GM12878 (cell line): Measurements from ENCODE around the gene ESYT2. TPM values are rescaled to one million over a fixed set of nuclear protein-coding genes. Genes with fewer than 3 reads are reported as not detected.

ENCODE experiments used
- ATAC-seq: fragments of 200-7000 bp; cut with Tn5 transposase; 3 replicates; pipeline ENCODE4 v1.9.1; 2020; ENCODE audit warnings: mild to moderate bottlenecking, moderate library complexity
- BruUV-seq: library from RNA; stranded (reverse); fragments of 400-500 nt; replicated peaks from 2 replicates; lab custom pipeline; 2021; lab: Mats Ljungman, UMichigan
- CTCF ChIA-PET: fragments of 300-600 bp; sonication (Branson Sonifier 250); formaldehyde crosslinking; extraction: SDS; loops from one replicate; lab custom pipeline; 2021; ENCODE audit warnings: inconsistent platforms; lab: Yijun Ruan, JAX
- POLR2A ChIA-PET: fragments of 350-600 bp; formaldehyde crosslinking; extraction: SDS; loops from one replicate; lab custom pipeline; 2021; ENCODE audit warnings: inconsistent platforms; lab: Charles Lee
- RAD21 ChIA-PET: fragments of 300-600 bp; sonication (Branson Sonifier 250); formaldehyde crosslinking; loops from one replicate; lab custom pipeline; 2023; ENCODE audit warnings: antibody characterized with exemption; ENCODE audit not compliant: unreplicated experiment; lab: Charles Lee
- SMC1A ChIA-PET: fragments of 300-600 bp; sonication (Branson Sonifier 250); formaldehyde crosslinking; loops from one replicate; lab custom pipeline; 2023; ENCODE audit not compliant: unreplicated experiment, uncharacterized antibody; lab: Charles Lee
- DNase-seq: peaks from one replicate; pipeline ENCODE4 v3.0.0-alpha.2; 2011; ENCODE audit warnings: low read depth, low spot score
- FAIRE-seq: peaks from 3 replicates; lab custom pipeline; 2011; peaks lifted over from hg19 to GRCh38; lab: Jason Lieb, UNC
- H2AFZ ChIP-seq: 2 replicates; pipeline ENCODE4 v1.6.0; 2011; ENCODE audit warnings: low read depth, low read length, control low read depth; ENCODE audit not compliant: control insufficient read depth
- H3K27ac ChIP-seq: 2 replicates; pipeline ENCODE4 v1.5.1; 2011; ENCODE audit warnings: control low read depth; ENCODE audit not compliant: control insufficient read depth, insufficient read depth
- H3K27me3 ChIP-seq, 2 experiments: replicated peaks in 1 of 2; 2 replicates each; pipeline versions ENCODE4 v1.6.0 to v1.6.1; 2011; ENCODE audit warnings: low read length in 1 of 2; ENCODE audit not compliant: control insufficient read depth in 2 of 2, insufficient read depth in 2 of 2
- H3K36me3 ChIP-seq, 2 experiments: 2 replicates each; pipeline ENCODE4 v1.5.1; 2011; ENCODE audit warnings: low read length in 1 of 2; ENCODE audit not compliant: control insufficient read depth in 2 of 2, insufficient read depth in 2 of 2
- H3K4me1 ChIP-seq: 2 replicates; pipeline ENCODE4 v1.6.1; 2011; ENCODE audit warnings: mild to moderate bottlenecking, low read length, moderate library complexity, mixed read lengths; ENCODE audit not compliant: control insufficient read depth, insufficient read depth
- H3K4me2 ChIP-seq: 2 replicates; pipeline ENCODE4 v1.6.0; 2011; ENCODE audit warnings: control low read depth; ENCODE audit not compliant: control insufficient read depth, insufficient read depth
- H3K4me3 ChIP-seq: fragments of 200-600 bp; sonication (generic); 2 replicates; pipeline ENCODE4 v1.5.1; 2016
- H3K79me2 ChIP-seq: 2 replicates; pipeline ENCODE4 v1.6.0; 2011; ENCODE audit warnings: low read length; ENCODE audit not compliant: control insufficient read depth, insufficient read depth
- H3K9ac ChIP-seq: 2 replicates; pipeline ENCODE4 v1.8.0; 2011; ENCODE audit warnings: low read length, control low read depth, mixed read lengths; ENCODE audit not compliant: control insufficient read depth, insufficient read depth
- H3K9me3 ChIP-seq: replicated peaks from 3 replicates; pipeline ENCODE4 v1.5.1; 2011; ENCODE audit warnings: mild to moderate bottlenecking, low read length; ENCODE audit not compliant: control insufficient read depth, insufficient read depth
- H4K20me1 ChIP-seq: 2 replicates; pipeline ENCODE4 v1.6.0; 2011; ENCODE audit not compliant: control insufficient read depth, insufficient read depth
- CHD4 ChIP-seq: fragments of 200-600 bp; sonication (generic); IDR thresholded peaks from 2 replicates; pipeline ENCODE4 v1.6.1; 2016; ENCODE audit warnings: mild to moderate bottlenecking
- FOXM1 ChIP-seq: IDR thresholded peaks from 2 replicates; pipeline ENCODE4 v1.6.1; 2012; ENCODE audit warnings: low read depth, mild to moderate bottlenecking, inconsistent platforms, low read length, moderate library complexity
- NR2C1 ChIP-seq: fragments of 450-650 bp; IDR thresholded peaks from 2 replicates; pipeline ENCODE4 v1.6.1; 2017; ENCODE audit warnings: antibody characterized with exemption, mild to moderate bottlenecking, moderate library complexity
- NR2C2 ChIP-seq: IDR thresholded peaks from 2 replicates; pipeline ENCODE4 v1.6.1; 2011; ENCODE audit warnings: borderline replicate concordance, low read depth; ENCODE audit not compliant: control insufficient read depth, insufficient read length
- WGBS: methylation state at CpG from one replicate; pipeline ENCODE4 v1.1.6; 2016; ENCODE audit warnings: low lambda C conversion rate; ENCODE audit not compliant: insufficient replicate concordance, insufficient coverage; ENCODE audit errors: missing lambda C conversion rate; 5-methylcytosine and 5-hydroxymethylcytosine counted together
- in situ Hi-C: fragments of 300-500 bp; cut with MboI; formaldehyde crosslinking; loops from 9 replicates; pipeline ENCODE4 v1.14.3; 2018; ENCODE audit warnings: mixed read lengths
- intact Hi-C: fragments of 100-400 bp; cut with micrococcal nuclease; formaldehyde crosslinking; loops from one replicate; pipeline ENCODE4 v1.14.2; 2022; ENCODE audit not compliant: unreplicated experiment
- polyA plus RNA-seq, 11 experiments: library from polyadenylated mRNA; depleted of rRNA in 4 of 11; unstranded in 6 of 11; stranded (reverse) in 5 of 11; fragments of >200 nt; fragmentation: Nextera tagmentation in 4 of 11; fragmentation: Illumina TruSeq in 1 of 11; extraction: Ambion mirVana in 4 of 11; extraction: Trizol in 1 of 11; gene quantifications; 1 replicate in 1 of 11; 2 replicates in 10 of 11; pipeline versions ENCODE4 v1.2.1 to v1.2.3, GENCODE V29; 2011 to 2016; ENCODE audit warnings: inconsistent platforms in 2 of 11, missing spikeins in 2 of 11, low read depth in 1 of 11
- total RNA-seq, 4 experiments: library from RNA; depleted of rRNA in 3 of 4; stranded (reverse); fragments of >200 nt in 3 of 4; fragmentation: Illumina TruSeq in 1 of 4; extraction: Trizol in 1 of 4; gene quantifications; 2 replicates each; pipeline versions ENCODE4 v1.2.1 to v1.2.3, GENCODE V29; 2013 to 2021
- TF ChIP-seq, protein P1 (sequence below): fragments of 150-350 bp; IDR thresholded peaks from 2 replicates; pipeline ENCODE4 v1.6.1; 2014; ENCODE audit warnings: mild to moderate bottlenecking, low read depth, low read length
- TF ChIP-seq, protein P2 (sequence below): fragments of 450-650 bp; IDR thresholded peaks from 2 replicates; pipeline ENCODE4 v1.6.1; 2017; ENCODE audit warnings: mild to moderate bottlenecking, low read depth, inconsistent platforms; ENCODE audit not compliant: poor library complexity, severe bottlenecking

ESYT2 gene
- total and polyA plus RNA-seq, 10 of the 15 experiments (the other 5 are each of a cell fraction or from before 2014, with no cell fraction given): 1.9 to 44.6 (median 21.4) TPM

DNA sequence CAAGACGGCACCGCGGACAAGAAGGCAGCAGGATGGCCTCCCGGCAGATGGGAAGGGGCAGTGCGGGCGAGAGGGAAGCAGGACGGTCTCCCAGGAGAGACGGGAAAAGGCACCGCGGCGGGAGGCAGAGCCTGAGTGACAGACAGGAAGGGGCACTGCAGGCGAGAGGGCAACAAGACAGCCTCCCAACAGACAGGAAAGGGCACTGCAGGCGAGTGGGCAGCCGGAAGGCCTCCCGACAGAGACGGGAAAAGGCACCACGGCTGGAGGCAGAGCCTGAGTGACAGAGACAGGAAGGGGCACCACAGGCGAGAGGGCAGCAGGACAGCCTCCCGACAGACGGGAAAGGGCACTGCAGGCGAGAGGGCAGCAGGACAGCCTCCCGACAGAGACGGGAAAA is 32.6 kb downstream of the ESYT2 start:
- no peaks in the 10 kb centered on the region for H3K27me3 ChIP-seq
- WGBS: 87% methylated on average over 11 of the region's 23 CpGs
- H3K27ac ChIP-seq: no peak overlapping the region
- no peak overlapping the region for H3K4me3 ChIP-seq
- H3K4me1 ChIP-seq: no peaks in the 10 kb centered on the region
- no peak for ATAC-seq
- intact Hi-C loops: no loop called here
- H3K9me3 ChIP-seq: no peaks in the 10 kb centered on the region
- RAD21 ChIA-PET: no interaction called here
- no peak overlapping the region for H2AFZ ChIP-seq
- no peak for DNase-seq
- H3K4me2 ChIP-seq: no peak overlapping the region
- CTCF ChIA-PET: no interaction called here
- H3K79me2 ChIP-seq: peaks cover 2% of the 10 kb centered on the region
- H3K9ac ChIP-seq: no peak overlapping the region
- in situ Hi-C loops: no loop called here
- no peaks in the 10 kb centered on the region for H4K20me1 ChIP-seq
- no peak for TF ChIP-seq NR2C2
- FAIRE-seq: no peak
- H3K36me3 ChIP-seq: peaks cover 3 to 11% of the 10 kb centered on the region in 2 experiments; a peak in 3 of 4 replicates
- no TSS peak for BruUV-seq
- POLR2A ChIA-PET: no interaction called here
- SMC1A ChIA-PET: no interaction called here

DNA sequence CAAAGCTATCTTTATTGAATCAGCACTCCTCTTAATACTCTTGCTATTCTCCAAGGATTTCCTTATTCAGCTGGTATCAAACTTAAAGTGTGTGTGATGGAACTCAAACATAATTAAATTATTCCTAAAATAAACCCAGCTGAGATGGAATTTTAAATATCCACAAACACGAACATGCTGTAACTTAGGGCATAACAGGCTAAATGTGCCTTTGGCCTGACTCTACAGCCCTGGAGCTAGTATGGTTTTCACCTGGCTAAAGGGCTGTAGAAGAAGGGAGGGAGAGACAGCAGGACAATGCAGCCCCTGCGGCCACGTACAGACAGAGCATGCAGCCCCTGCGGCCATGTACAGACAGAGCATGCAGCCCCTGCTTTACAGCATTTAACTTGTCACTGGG is 34.0 kb downstream of the ESYT2 start:
- ChIA-PET POLR2A (no interaction called here), RAD21 (no interaction called here), SMC1A (interaction anchor here (2.0 kb wide), 1 partner anchor 15 kb away, joined by 6 read pairs; no protein-coding TSS in a partner anchor), CTCF (interaction anchor here (1.4 kb wide), 1 partner anchor 182 kb away, joined by 6 read pairs; no protein-coding TSS in a partner anchor)
- Histone ChIP-seq H3K79me2 (no peaks in the 10 kb centered on the region), H3K27me3 (no peaks in the 10 kb centered on the region), H3K9ac (no peak overlapping the region), H3K36me3 (peaks cover 3 to 16% of the 10 kb centered on the region in 2 experiments; a peak in 3 of 4 replicates), H3K4me1 (no peaks in the 10 kb centered on the region), H3K4me2 (no peak overlapping the region), H2AFZ (no peak overlapping the region), H3K27ac (no peak overlapping the region), H3K4me3 (no peak overlapping the region), H4K20me1 (no peaks in the 10 kb centered on the region), H3K9me3 (no peaks in the 10 kb centered on the region)
- ATAC-seq (no peak), FAIRE-seq (no peak), DNase-seq (no peak)
- intact Hi-C loops (no loop called here), in situ Hi-C loops (no loop called here)
- TF ChIP-seq CHD4 (no peak), NR2C1 (no peak), FOXM1 (no peak)
- TF ChIP-seq, protein P1, sequence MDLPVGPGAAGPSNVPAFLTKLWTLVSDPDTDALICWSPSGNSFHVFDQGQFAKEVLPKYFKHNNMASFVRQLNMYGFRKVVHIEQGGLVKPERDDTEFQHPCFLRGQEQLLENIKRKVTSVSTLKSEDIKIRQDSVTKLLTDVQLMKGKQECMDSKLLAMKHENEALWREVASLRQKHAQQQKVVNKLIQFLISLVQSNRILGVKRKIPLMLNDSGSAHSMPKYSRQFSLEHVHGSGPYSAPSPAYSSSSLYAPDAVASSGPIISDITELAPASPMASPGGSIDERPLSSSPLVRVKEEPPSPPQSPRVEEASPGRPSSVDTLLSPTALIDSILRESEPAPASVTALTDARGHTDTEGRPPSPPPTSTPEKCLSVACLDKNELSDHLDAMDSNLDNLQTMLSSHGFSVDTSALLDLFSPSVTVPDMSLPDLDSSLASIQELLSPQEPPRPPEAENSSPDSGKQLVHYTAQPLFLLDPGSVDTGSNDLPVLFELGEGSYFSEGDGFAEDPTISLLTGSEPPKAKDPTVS: no peak
- TF ChIP-seq, protein P2, sequence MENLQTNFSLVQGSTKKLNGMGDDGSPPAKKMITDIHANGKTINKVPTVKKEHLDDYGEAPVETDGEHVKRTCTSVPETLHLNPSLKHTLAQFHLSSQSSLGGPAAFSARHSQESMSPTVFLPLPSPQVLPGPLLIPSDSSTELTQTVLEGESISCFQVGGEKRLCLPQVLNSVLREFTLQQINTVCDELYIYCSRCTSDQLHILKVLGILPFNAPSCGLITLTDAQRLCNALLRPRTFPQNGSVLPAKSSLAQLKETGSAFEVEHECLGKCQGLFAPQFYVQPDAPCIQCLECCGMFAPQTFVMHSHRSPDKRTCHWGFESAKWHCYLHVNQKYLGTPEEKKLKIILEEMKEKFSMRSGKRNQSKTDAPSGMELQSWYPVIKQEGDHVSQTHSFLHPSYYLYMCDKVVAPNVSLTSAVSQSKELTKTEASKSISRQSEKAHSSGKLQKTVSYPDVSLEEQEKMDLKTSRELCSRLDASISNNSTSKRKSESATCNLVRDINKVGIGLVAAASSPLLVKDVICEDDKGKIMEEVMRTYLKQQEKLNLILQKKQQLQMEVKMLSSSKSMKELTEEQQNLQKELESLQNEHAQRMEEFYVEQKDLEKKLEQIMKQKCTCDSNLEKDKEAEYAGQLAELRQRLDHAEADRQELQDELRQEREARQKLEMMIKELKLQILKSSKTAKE: no peak
- WGBS: 71% methylated on average over 4 of the region's 4 CpGs
- no TSS peak for BruUV-seq
